Heart right ventricle (tissue), 16 donors: ENCODE measurements around the gene GMDS. TPM values are rescaled to one million over a fixed set of nuclear protein-coding genes. Genes with fewer than 3 reads are reported as not detected.

Experiments
- ATAC-seq, 8 donors: fragments of 200-7000 bp; cut with Tn5 transposase; one replicate each; pipeline ENCODE4 v1.9.1; 2020; ENCODE audit warnings: mild to moderate bottlenecking in 8 of 8, moderate library complexity in 8 of 8, moderate number of reproducible peaks in 1 of 8
- DNase-seq, 2 donors: peaks; one replicate each; pipeline ENCODE4 v3.0.0-alpha.2; 2020
- H3K27ac ChIP-seq, 10 donors: fragments of 200-600 bp; sonication (generic) in 2 of 10; one replicate each; pipeline versions ENCODE4 v1.5.0 to v1.8.0; 2020 to 2022; ENCODE audit warnings: mild to moderate bottlenecking in 3 of 10
- H3K27me3 ChIP-seq, 7 donors: fragments of 200-600 bp; one replicate each; pipeline ENCODE4 v1.8.0; 2021 to 2022; ENCODE audit warnings: mild to moderate bottlenecking in 2 of 7
- H3K36me3 ChIP-seq, 9 donors: fragments of 200-600 bp; sonication (generic) in 1 of 9; one replicate each; pipeline versions ENCODE4 v1.5.0 to v1.8.0; 2020 to 2022; ENCODE audit warnings: mild to moderate bottlenecking in 2 of 9
- H3K4me1 ChIP-seq, 9 donors: fragments of 200-600 bp; sonication (generic) in 1 of 9; one replicate each; pipeline versions ENCODE4 v1.5.0 to v1.8.0; 2020 to 2022; ENCODE audit warnings: mild to moderate bottlenecking in 4 of 9
- H3K4me3 ChIP-seq, 10 donors: fragments of 200-600 bp; sonication (generic) in 2 of 10; one replicate each; pipeline versions ENCODE4 v1.5.0 to v1.8.0; 2020 to 2022; ENCODE audit warnings: mild to moderate bottlenecking in 7 of 10, moderate library complexity in 2 of 10
- H3K9me3 ChIP-seq, 11 donors: fragments of 200-600 bp in 10 of 11; sonication (generic) in 2 of 11; one replicate each; pipeline versions ENCODE4 v1.5.0 to v1.8.0; 2013 to 2022; ENCODE audit warnings: mild to moderate bottlenecking in 2 of 11, control low read depth in 1 of 11, moderate library complexity in 1 of 11
- WGBS, 2 donors: extraction: QIAGEN DNeasy Blood & Tissue Kit; methylation state at CpG; one replicate each; pipeline ENCODE4 v1.1.7; 2013; ENCODE audit warnings: inconsistent platforms in 1 of 2; 5-methylcytosine and 5-hydroxymethylcytosine counted together
- intact Hi-C, 10 donors: fragments of 100-400 bp; cut with DNase I; formaldehyde crosslinking; loops; one replicate each; pipeline versions ENCODE4 v1.11.1 to v1.14.2; 2022
- polyA plus RNA-seq, 2 donors: library from polyadenylated mRNA; stranded (reverse); fragments of 200-250 nt; gene quantifications; one replicate each; pipeline ENCODE4 v1.2.3, GENCODE V29; 2013
- total RNA-seq, 10 donors: library from RNA; stranded (reverse); fragmentation: NEBNext Ultra II Directional in 3 of 10; extraction: Animal tissue kit (Norgen Biotek cat#: 25700) in 3 of 10; gene quantifications; one replicate each; pipeline versions ENCODE4 v1.2.1 to v1.2.4, GENCODE V29; 2021 to 2023
- TF ChIP-seq, protein P1 (sequence below), 9 donors: fragments of 200-600 bp; sonication (generic) in 2 of 9; IDR thresholded peaks; one replicate each; pipeline versions ENCODE4 v1.5.0 to v1.8.0; 2021 to 2022; ENCODE audit warnings: antibody characterized with exemption in 9 of 9, mild to moderate bottlenecking in 5 of 9, moderate library complexity in 1 of 9
- donor health status: Arrhythmogenic right ventricular cardiomyopathy.
- donor health status: ischemic (EF 13 %, LVEDD 7.1; RV severe dilation, severe dysfunction).
- donor health status: healthy with polysubstance abuse.
- donor health status: DM: no; HTN: yes; CAD: no.
- donor health status: DM: no; HTN: no; CAD: no.
- donor health status: ischemic (EF 25% LVEDD 6.9; RV normal size, moderate dysfunction).
- donor health status: ischemic (EF 25% LVEDD 5.7; RV mildly dilated, moderate dysfunction).
- donor health status: healthy.
- donor health status: DM: yes; HTN: yes; CAD: no.
- donor health status: Ischemic cardiomyopathy.
- donor health status: ischemic (EF 35%, LVEDD 5.7; RV mildly dilated, moderate dysfunction).
- donor health status: nonischemic (EF 11% LVEDD 7.7; RV severe dilation, severe dysfunction).
- donor health status: DM: yes; HTN: yes; CAD: no.
- donor health status: PGD.
- donor health status: ischemic (EF 29% LVEDD 5.4; RV normal size, mild dysfunction).
- donor health status: nonischemic (EF 23%, LVEDD 6.1; RV moderate dilation, normal function).

GMDS gene
- total and polyA plus RNA-seq, 12 donors = 5.0 to 10.6 (median 6.9) TPM

DNA sequence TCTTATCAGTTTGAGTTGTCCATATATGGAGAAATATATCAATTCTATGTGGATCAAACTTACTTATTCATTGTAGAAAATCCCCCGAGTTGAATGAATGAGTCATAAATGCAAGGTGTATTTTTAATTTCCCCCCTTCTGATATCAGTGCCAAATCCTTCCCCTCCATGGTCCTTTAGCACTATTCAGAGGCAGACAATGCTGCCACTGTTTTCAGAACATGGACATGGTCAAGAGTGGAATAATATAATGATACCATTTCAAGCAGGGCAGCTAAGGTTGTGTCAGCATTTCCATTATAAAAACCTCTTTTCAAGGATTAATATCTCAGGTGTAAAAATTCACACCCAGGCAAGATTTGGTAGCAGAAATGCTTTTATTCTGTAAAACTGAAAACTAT lies 391.6 kb downstream of the GMDS start:
- DNase-seq (no peak), ATAC-seq (no peak)
- H3K9me3 ChIP-seq = no peaks in the 10 kb centered on the region
- H3K27me3 ChIP-seq = no peaks in the 10 kb centered on the region
- H3K36me3 ChIP-seq = no peaks in the 10 kb centered on the region
- intact Hi-C loops = no loop called here
- peaks cover 0 to 4% (median 0%) of the 10 kb centered on the region in 9 donors for H3K4me1 ChIP-seq
- H3K4me3 ChIP-seq = no peak overlapping the region
- TF ChIP-seq, protein P1, sequence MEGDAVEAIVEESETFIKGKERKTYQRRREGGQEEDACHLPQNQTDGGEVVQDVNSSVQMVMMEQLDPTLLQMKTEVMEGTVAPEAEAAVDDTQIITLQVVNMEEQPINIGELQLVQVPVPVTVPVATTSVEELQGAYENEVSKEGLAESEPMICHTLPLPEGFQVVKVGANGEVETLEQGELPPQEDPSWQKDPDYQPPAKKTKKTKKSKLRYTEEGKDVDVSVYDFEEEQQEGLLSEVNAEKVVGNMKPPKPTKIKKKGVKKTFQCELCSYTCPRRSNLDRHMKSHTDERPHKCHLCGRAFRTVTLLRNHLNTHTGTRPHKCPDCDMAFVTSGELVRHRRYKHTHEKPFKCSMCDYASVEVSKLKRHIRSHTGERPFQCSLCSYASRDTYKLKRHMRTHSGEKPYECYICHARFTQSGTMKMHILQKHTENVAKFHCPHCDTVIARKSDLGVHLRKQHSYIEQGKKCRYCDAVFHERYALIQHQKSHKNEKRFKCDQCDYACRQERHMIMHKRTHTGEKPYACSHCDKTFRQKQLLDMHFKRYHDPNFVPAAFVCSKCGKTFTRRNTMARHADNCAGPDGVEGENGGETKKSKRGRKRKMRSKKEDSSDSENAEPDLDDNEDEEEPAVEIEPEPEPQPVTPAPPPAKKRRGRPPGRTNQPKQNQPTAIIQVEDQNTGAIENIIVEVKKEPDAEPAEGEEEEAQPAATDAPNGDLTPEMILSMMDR (IDR thresholded peaks at IDR 0.05) = no peak
- WGBS, 2 donors = 76 to 82% methylated on average over 1 of the region's 1 CpG
- H3K27ac ChIP-seq = no peak overlapping the region

DNA sequence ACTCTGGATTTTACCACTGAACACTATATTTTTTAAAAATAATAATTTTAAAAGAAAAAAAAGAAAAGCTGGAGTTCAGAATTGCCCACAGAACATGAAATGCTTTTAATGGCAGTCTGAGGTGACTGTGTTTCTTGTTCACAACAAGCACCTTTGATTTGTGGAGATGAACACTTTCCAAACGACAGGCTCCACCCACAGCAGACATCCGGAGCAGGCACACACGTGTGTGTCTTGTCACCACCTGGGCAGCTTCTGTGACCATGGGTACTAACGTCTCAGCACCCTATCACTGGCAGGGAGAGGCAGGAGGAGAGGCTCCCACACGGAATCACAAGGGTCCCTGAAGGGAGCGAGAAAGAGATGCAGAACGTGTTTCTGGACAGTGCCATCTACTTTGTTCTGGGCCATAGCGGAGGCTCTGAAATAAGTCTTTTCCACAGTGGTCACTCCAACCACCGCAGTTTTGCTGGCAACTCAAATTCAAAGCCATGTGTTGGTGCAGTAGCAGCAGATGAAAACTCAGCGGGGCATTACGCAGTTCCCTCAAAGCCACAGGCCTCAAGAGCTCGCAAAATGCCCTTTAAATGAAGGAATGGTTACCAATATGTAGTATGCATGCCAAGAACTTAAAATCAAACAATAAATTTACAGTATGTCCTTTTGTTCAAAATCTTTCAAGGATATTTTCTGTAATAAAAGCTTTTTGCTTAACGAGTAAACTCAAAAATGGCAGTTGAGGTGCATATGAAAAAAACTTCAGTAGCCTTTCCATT lies 393.5 kb downstream of the GMDS start:
- TF ChIP-seq, protein P1 (IDR thresholded peaks at IDR 0.05) = no peak
- Histone ChIP-seq H3K36me3 (no peaks in the 10 kb centered on the region), H3K4me1 (peaks cover 0 to 4% (median 0%) of the 10 kb centered on the region in 9 donors), H3K9me3 (no peaks in the 10 kb centered on the region), H3K27ac (no peak overlapping the region), H3K4me3 (no peak overlapping the region), H3K27me3 (no peaks in the 10 kb centered on the region)
- DNase-seq (no peak), ATAC-seq (no peak)
- intact Hi-C loops = no loop called here
- WGBS, 2 donors = 84 to 87% methylated on average over 13 of the region's 13 CpGs

DNA sequence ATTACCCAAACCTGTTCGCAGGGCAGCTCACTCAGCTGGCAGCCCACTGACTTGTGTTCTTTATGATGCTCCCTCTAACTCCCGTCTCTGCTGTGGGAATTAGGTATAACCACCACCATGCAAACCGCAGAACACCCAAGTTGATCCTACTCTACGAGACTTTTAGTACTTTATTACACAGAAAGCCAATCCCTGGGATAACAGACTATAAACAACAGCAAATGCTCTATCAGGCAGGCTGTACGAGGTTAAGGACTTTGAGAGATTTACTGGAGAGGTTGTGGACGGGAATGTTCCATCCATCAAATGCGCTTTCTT lies 394.6 kb downstream of the GMDS start:
- DNase-seq = no peak
- H3K4me1 ChIP-seq = no peaks in the 10 kb centered on the region
- no peak overlapping the region for H3K4me3 ChIP-seq
- TF ChIP-seq, protein P1 (IDR thresholded peaks at IDR 0.05) = no peak
- peaks cover 0 to 3% (median 0%) of the 10 kb centered on the region in 11 donors for H3K9me3 ChIP-seq
- intact Hi-C loops = no loop called here
- H3K27ac ChIP-seq = no peak overlapping the region
- no peaks in the 10 kb centered on the region for H3K36me3 ChIP-seq
- H3K27me3 ChIP-seq = no peaks in the 10 kb centered on the region
- WGBS, 2 donors = 82 to 89% methylated on average over 7 of the region's 7 CpGs
- ATAC-seq = no peak

DNA sequence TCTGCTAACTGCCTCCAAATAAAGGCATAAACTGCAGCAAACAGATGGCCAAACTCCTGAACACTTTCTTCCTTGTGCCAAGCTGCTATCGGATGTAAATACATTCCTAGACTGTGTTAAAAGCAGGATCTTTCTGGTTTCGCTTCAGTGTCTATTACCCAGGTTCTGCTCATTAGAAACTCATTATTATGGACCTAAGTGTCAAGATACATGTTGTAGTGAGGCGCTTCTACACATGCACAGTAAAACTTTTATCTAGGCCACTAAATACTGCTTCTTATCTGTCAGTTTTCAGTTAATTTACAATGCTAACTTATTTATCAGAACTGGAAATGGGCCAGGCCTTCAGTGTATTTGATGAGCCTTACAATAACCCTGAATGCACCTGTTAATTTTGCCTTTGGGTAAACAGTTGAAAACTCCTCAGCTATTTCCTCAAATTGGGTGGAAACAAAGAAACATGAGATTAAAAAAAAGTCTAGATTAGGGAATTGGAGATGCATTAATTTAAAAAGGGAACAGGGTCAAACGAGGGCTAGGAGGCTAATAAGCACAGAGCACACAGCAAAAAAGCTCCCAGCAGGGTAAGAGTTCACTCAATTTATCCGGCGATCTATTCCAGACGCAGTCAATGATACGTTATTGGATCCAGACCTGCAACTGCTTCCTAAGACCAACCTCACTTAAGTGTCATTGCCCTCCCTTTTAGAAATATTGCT lies 395.1 kb downstream of the GMDS start:
- DNase-seq (no peak), ATAC-seq (no peak)
- no peaks in the 10 kb centered on the region for H3K36me3 ChIP-seq
- H3K9me3 ChIP-seq = peaks cover 0 to 8% (median 0%) of the 10 kb centered on the region in 11 donors
- TF ChIP-seq, protein P1 (IDR thresholded peaks at IDR 0.05) = no peak
- no peaks in the 10 kb centered on the region for H3K4me1 ChIP-seq
- H3K27me3 ChIP-seq = no peaks in the 10 kb centered on the region
- intact Hi-C loops = no loop called here
- H3K27ac ChIP-seq = no peak overlapping the region
- WGBS, 2 donors = 83 to 85% methylated on average over 8 of the region's 8 CpGs
- no peak overlapping the region for H3K4me3 ChIP-seq
